HG02970 (cell line): Measurements from ENCODE around the gene SLCO1B1.

ENCODE experiments used
- ATAC-seq: cut with Tn5 transposase; IDR thresholded peaks from one replicate; pipeline ENCODE4 v1.9.1; 2021; ENCODE audit warnings: mild to moderate bottlenecking, moderate library complexity, moderate number of reproducible peaks; ENCODE audit not compliant: unreplicated experiment, low FRiP score

The SLCO1B1 gene

GRCh38 chr12:21220266-21220665, 89.3 kb downstream of the SLCO1B1 start:
- ATAC-seq, result no peak

GRCh38 chr12:21221072-21221471, 90.1 kb downstream of the SLCO1B1 start:
- ATAC-seq, result no peak

- ATAC-seq, result no peak
Measured at GRCh38 chr12:21221778-21222177, 90.8 kb downstream of the SLCO1B1 start.

GRCh38 chr12:21223930-21224329, 92.9 kb downstream of the SLCO1B1 start:
- ATAC-seq, result no peak

- ATAC-seq, result no peak
Measured at GRCh38 chr12:21234395-21234794, 103.4 kb downstream of the SLCO1B1 start.

- no peak for ATAC-seq
Measured at GRCh38 chr12:21239866-21240265, 108.9 kb downstream of the SLCO1B1 start.

- ATAC-seq, result no peak
Measured at GRCh38 chr12:21248679-21249078, 117.7 kb downstream of the SLCO1B1 start.

- no peak for ATAC-seq
Measured at GRCh38 chr12:21252070-21252469, 121.1 kb downstream of the SLCO1B1 start.

GRCh38 chr12:21257172-21257571, 126.2 kb downstream of the SLCO1B1 start:
- no peak for ATAC-seq

GRCh38 chr12:21264232-21264631, 133.2 kb downstream of the SLCO1B1 start:
- no peak for ATAC-seq

- no peak for ATAC-seq
Measured at GRCh38 chr12:21265932-21266331, 134.9 kb downstream of the SLCO1B1 start.

GRCh38 chr12:21276826-21277225, 145.8 kb downstream of the SLCO1B1 start:
- ATAC-seq, result no peak
